IMR-90 (cell line): ENCODE data around the gene ALDH6A1. TPM values are rescaled to one million over a fixed set of nuclear protein-coding genes. Genes with fewer than 3 reads are reported as not detected.

ENCODE experiments used
- ATAC-seq: fragments of 200-7000 bp; cut with Tn5 transposase; 2 replicates; pipeline ENCODE4 v1.9.1; 2020; ENCODE audit warnings: low read depth, mild to moderate bottlenecking, moderate library complexity
- BruUV-seq: library from RNA; stranded (reverse); fragments of 400-500 nt; replicated peaks from 2 replicates; lab custom pipeline; 2021; lab: Mats Ljungman, UMichigan
- CTCF ChIA-PET: fragments of 300-600 bp; formaldehyde crosslinking; extraction: SDS; loops from one replicate; lab custom pipeline; 2021; ENCODE audit warnings: antibody characterized with exemption; lab: Yijun Ruan, JAX
- POLR2A ChIA-PET: fragments of 300-600 bp; sonication (Branson Sonifier 250); formaldehyde crosslinking; loops from one replicate; lab custom pipeline; 2022; ENCODE audit warnings: antibody characterized with exemption; ENCODE audit not compliant: unreplicated experiment; lab: Charles Lee
- DNase-seq: peaks from one replicate; pipeline ENCODE4 v3.0.0; 2013
- H2AFZ ChIP-seq: replicated peaks from 2 replicates; pipeline ENCODE3; 2013; ENCODE audit warnings: low read length, mild to moderate bottlenecking; ENCODE audit not compliant: poor library complexity
- H2AK5ac ChIP-seq: 2 replicates; pipeline ENCODE4 v1.6.1; 2013; ENCODE audit warnings: low read depth, low read length, inconsistent platforms
- H2AK9ac ChIP-seq: replicated peaks from 2 replicates; pipeline ENCODE3; 2013; ENCODE audit warnings: mild to moderate bottlenecking, low read depth, low read length, moderate library complexity; ENCODE audit not compliant: poor library complexity
- H2BK120ac ChIP-seq: 2 replicates; pipeline ENCODE4 v1.6.1; 2013; ENCODE audit warnings: low read depth, low read length, inconsistent platforms
- H2BK15ac ChIP-seq: 3 replicates; pipeline ENCODE4 v1.6.1; 2013; ENCODE audit warnings: low read depth, low read length, inconsistent platforms
- H2BK20ac ChIP-seq: 2 replicates; pipeline ENCODE4 v1.6.1; 2013; ENCODE audit warnings: low read depth, mild to moderate bottlenecking, inconsistent platforms, low read length, moderate library complexity
- H2BK5ac ChIP-seq: 2 replicates; pipeline ENCODE4 v1.6.1; 2013; ENCODE audit warnings: mild to moderate bottlenecking, low read depth, low read length, inconsistent platforms; ENCODE audit not compliant: poor library complexity, severe bottlenecking
- H3K14ac ChIP-seq: replicated peaks from 2 replicates; pipeline ENCODE4 v1.6.1; 2013; ENCODE audit warnings: low read depth, low read length, inconsistent platforms
- H3K18ac ChIP-seq: 2 replicates; pipeline ENCODE4 v1.6.1; 2013; ENCODE audit warnings: low read depth, low read length, control low read depth
- H3K23ac ChIP-seq: 2 replicates; pipeline ENCODE4 v1.6.1; 2013; ENCODE audit warnings: low read depth, low read length, inconsistent platforms
- H3K27ac ChIP-seq: 2 replicates; pipeline ENCODE4 v1.5.1; 2013; ENCODE audit warnings: mild to moderate bottlenecking, control low read depth, low read length; ENCODE audit not compliant: insufficient read depth
- H3K27me3 ChIP-seq: 2 replicates; pipeline ENCODE4 v1.6.1; 2013; ENCODE audit warnings: low read length; ENCODE audit not compliant: control insufficient read depth, insufficient read depth
- H3K36me3 ChIP-seq: 2 replicates; pipeline ENCODE4 v1.6.1; 2013; ENCODE audit warnings: low read length, mixed read lengths; ENCODE audit not compliant: control insufficient read depth, insufficient read depth
- H3K4ac ChIP-seq: 2 replicates; pipeline ENCODE4 v1.6.1; 2013; ENCODE audit warnings: low read depth, low read length, inconsistent platforms
- H3K4me1 ChIP-seq: 2 replicates; pipeline ENCODE4 v1.6.1; 2013; ENCODE audit warnings: low read length, mixed read lengths; ENCODE audit not compliant: control insufficient read depth, insufficient read depth
- H3K4me2 ChIP-seq: 2 replicates; pipeline ENCODE4 v1.6.1; 2013; ENCODE audit warnings: low read depth, mild to moderate bottlenecking, control low read depth, low read length, moderate library complexity
- H3K4me3 ChIP-seq: 2 replicates; pipeline ENCODE4 v1.5.1; 2013; ENCODE audit warnings: low read depth, mild to moderate bottlenecking, control low read depth, low read length, moderate library complexity; ENCODE audit not compliant: insufficient read depth
- H3K56ac ChIP-seq: 2 replicates; pipeline ENCODE4 v1.6.1; 2013; ENCODE audit warnings: low read length, inconsistent platforms; ENCODE audit not compliant: insufficient read depth; ENCODE audit errors: extremely low read depth
- H3K79me1 ChIP-seq, 2 experiments: 2 replicates each; pipeline ENCODE4 v1.6.1; 2013; ENCODE audit warnings: low read length in 2 of 2, inconsistent platforms in 1 of 2, low read depth in 1 of 2
- H3K9ac ChIP-seq: 2 replicates; pipeline ENCODE4 v1.6.1; 2013; ENCODE audit warnings: low read depth, low read length, control low read depth
- H3K9me1 ChIP-seq: 2 replicates; pipeline ENCODE4 v1.6.1; 2013; ENCODE audit warnings: low read length, inconsistent platforms; ENCODE audit not compliant: insufficient read depth
- H3K9me3 ChIP-seq: 2 replicates; pipeline ENCODE4 v1.6.1; 2013; ENCODE audit warnings: low read length; ENCODE audit not compliant: control insufficient read depth, insufficient read depth
- H4K20me1 ChIP-seq: 2 replicates; pipeline ENCODE4 v1.6.1; 2013; ENCODE audit warnings: low read length, inconsistent platforms; ENCODE audit not compliant: insufficient read depth
- H4K5ac ChIP-seq: 2 replicates; pipeline ENCODE4 v1.6.1; 2013; ENCODE audit warnings: mild to moderate bottlenecking, low read depth, low read length, control low read depth
- H4K8ac ChIP-seq, 2 experiments: 2 replicates each; pipeline ENCODE4 v1.6.1; 2013; ENCODE audit warnings: low read depth in 2 of 2, low read length in 2 of 2, control low read depth in 1 of 2, inconsistent platforms in 1 of 2
- H4K91ac ChIP-seq: 2 replicates; pipeline ENCODE4 v1.6.1; 2013; ENCODE audit warnings: low read depth, low read length, inconsistent platforms; ENCODE audit not compliant: insufficient read depth
- BHLHE40 ChIP-seq: fragments of 150-350 bp; IDR thresholded peaks from 2 replicates; pipeline ENCODE4 v1.6.1; 2016; ENCODE audit warnings: mild to moderate bottlenecking, low read depth, low read length
- CEBPB ChIP-seq: IDR thresholded peaks from 2 replicates; pipeline ENCODE4 v1.6.1; 2012; ENCODE audit warnings: low read depth, low read length, improper control_type of control experiment
- CHD1 ChIP-seq: IDR thresholded peaks from 2 replicates; pipeline ENCODE4 v1.6.1; 2012; ENCODE audit warnings: low read depth, low read length, improper control_type of control experiment
- CTCF ChIP-seq: conservative IDR thresholded peaks from 2 replicates; pipeline ENCODE4 v1.5.1; 2012; ENCODE audit warnings: mild to moderate bottlenecking, low read depth, low read length, improper control_type of control experiment
- ELK1 ChIP-seq: fragments of 150-350 bp; IDR thresholded peaks from 2 replicates; pipeline ENCODE4 v1.6.1; 2016; ENCODE audit warnings: low read depth, mild to moderate bottlenecking, low read length, moderate library complexity, borderline replicate concordance
- FOS ChIP-seq: fragments of 150-350 bp; IDR thresholded peaks from 2 replicates; pipeline ENCODE4 v1.6.1; 2016; ENCODE audit warnings: low read depth, low read length
- MAFK ChIP-seq: IDR thresholded peaks from 2 replicates; pipeline ENCODE4 v1.6.1; 2012; ENCODE audit warnings: low read depth, low read length, improper control_type of control experiment
- MAZ ChIP-seq: IDR thresholded peaks from 2 replicates; pipeline ENCODE4 v1.6.1; 2012; ENCODE audit warnings: low read depth, mild to moderate bottlenecking, low read length, improper control_type of control experiment, moderate library complexity, borderline replicate concordance
- MXI1 ChIP-seq: IDR thresholded peaks from 2 replicates; pipeline ENCODE4 v1.6.1; 2012; ENCODE audit warnings: low read depth, mild to moderate bottlenecking, low read length, moderate library complexity, borderline replicate concordance
- NFE2L2 ChIP-seq: fragments of 150-350 bp; IDR thresholded peaks from 2 replicates; pipeline ENCODE4 v1.6.1; 2016; ENCODE audit warnings: low read depth, mild to moderate bottlenecking, low read length
- POLR2A ChIP-seq: IDR thresholded peaks from 2 replicates; pipeline ENCODE4 v1.6.1; 2012; ENCODE audit warnings: mild to moderate bottlenecking, low read depth, low read length
- RAD21 ChIP-seq: IDR thresholded peaks from 2 replicates; pipeline ENCODE4 v1.6.1; 2012; ENCODE audit warnings: low read length, improper control_type of control experiment
- RCOR1 ChIP-seq: IDR thresholded peaks from 2 replicates; pipeline ENCODE4 v1.6.1; 2012; ENCODE audit warnings: mild to moderate bottlenecking, low read length, improper control_type of control experiment; ENCODE audit not compliant: insufficient replicate concordance
- RFX5 ChIP-seq: IDR thresholded peaks from 2 replicates; pipeline ENCODE4 v1.8.0; 2012; ENCODE audit warnings: low read depth, mild to moderate bottlenecking, low read length, moderate library complexity
- SMC3 ChIP-seq: fragments of 150-350 bp; IDR thresholded peaks from 2 replicates; pipeline ENCODE4 v1.6.1; 2016; ENCODE audit warnings: low read depth, mild to moderate bottlenecking, antibody characterized with exemption, low read length, moderate library complexity
- WGBS, 2 experiments: methylation state at CpG; one replicate each; pipeline versions ENCODE4 v1.1.5 to v1.1.7; 2013; ENCODE audit warnings: missing lambda C conversion rate in 2 of 2; ENCODE audit not compliant: insufficient read length in 1 of 2; ENCODE audit errors: extremely low coverage in 2 of 2; 5-methylcytosine and 5-hydroxymethylcytosine counted together
- dilution Hi-C: fragments of 300-500 bp; cut with HindIII; formaldehyde crosslinking; loops from one replicate; pipeline ENCODE4 v1.14.3; 2018; ENCODE audit warnings: low sequenced_read_pairs; ENCODE audit not compliant: unreplicated experiment
- in situ Hi-C: fragments of 300-500 bp; cut with MboI; formaldehyde crosslinking; loops from 3 replicates; pipeline ENCODE4 v1.14.3; 2019; ENCODE audit warnings: low sequenced_read_pairs, inconsistent platforms, mixed read lengths
- intact Hi-C: fragments of 100-400 bp; cut with micrococcal nuclease; formaldehyde crosslinking; loops from 2 replicates; pipeline ENCODE4 v1.10.0; 2022
- polyA plus RNA-seq, 3 experiments: library from polyadenylated mRNA; depleted of rRNA; stranded (reverse); fragments of >200 nt; gene quantifications; 2 replicates each; pipeline ENCODE4 v1.2.3, GENCODE V29; 2012; ENCODE audit warnings: low replicate concordance in 1 of 3
- total RNA-seq: library from RNA; depleted of rRNA; stranded (reverse); fragments of >200 nt; gene quantifications from 2 replicates; pipeline ENCODE4 v1.2.3, GENCODE V29; 2012
- TF ChIP-seq, protein P1 (sequence below): fragments of 150-350 bp; IDR thresholded peaks from 2 replicates; pipeline ENCODE4 v1.6.1; 2017; ENCODE audit warnings: mild to moderate bottlenecking, antibody characterized with exemption, low read length, low read depth

ALDH6A1 gene
- total and polyA plus RNA-seq, 2 of the 4 experiments (the other 2 are of a cell fraction): 6.0 to 15.1 TPM

GRCh38 chr14:74081491-74081890 lies 2.8 kb downstream of the ALDH6A1 start:
- Histone ChIP-seq H3K27me3 (no peaks in the 10 kb centered on the region), H3K9me1 (no peaks in the 10 kb centered on the region), H2BK5ac (no peak overlapping the region), H4K20me1 (no peaks in the 10 kb centered on the region), H3K56ac (no peak overlapping the region), H3K9ac (no peak overlapping the region), H2AFZ (no peak overlapping the region), H3K4ac (no peak overlapping the region), H2BK20ac (no peak overlapping the region), H3K79me1 (peaks cover 5 to 25% of the 10 kb centered on the region in 2 experiments; a peak in 3 of 4 replicates), H2AK9ac (no peak overlapping the region), H4K91ac (no peak overlapping the region), H4K8ac (no peak overlapping the region), H3K4me3 (no peak overlapping the region), H3K23ac (no peak overlapping the region), H2BK120ac (no peak overlapping the region), H4K5ac (no peak overlapping the region), H3K36me3 (no peaks in the 10 kb centered on the region), H2AK5ac (no peak overlapping the region), H3K9me3 (no peaks in the 10 kb centered on the region), H3K14ac (no peak overlapping the region), H3K4me1 (peaks cover 2% of the 10 kb centered on the region), H3K4me2 (no peak overlapping the region), H3K18ac (no peak overlapping the region), H3K27ac (no peak overlapping the region), H2BK15ac (no peak overlapping the region)
- CTCF ChIA-PET: no interaction called here
- dilution Hi-C loops (no loop called here), in situ Hi-C loops (no loop called here), intact Hi-C loops (no loop called here)
- WGBS, 2 experiments: no CpG with 5 or more reads among the region's 3 CpGs
- no peak for DNase-seq
- no TSS peak for BruUV-seq
- POLR2A ChIA-PET: no interaction called here
- no peak for ATAC-seq
- TF ChIP-seq RFX5 (no peak), ELK1 (no peak), RAD21 (no peak), POLR2A (no peak), CHD1 (no peak), MAFK (no peak), RCOR1 (no peak), BHLHE40 (no peak), MXI1 (no peak), NFE2L2 (no peak), MAZ (no peak), FOS (no peak), CEBPB (no peak), SMC3 (no peak), CTCF (no peak)
- TF ChIP-seq, protein P1, sequence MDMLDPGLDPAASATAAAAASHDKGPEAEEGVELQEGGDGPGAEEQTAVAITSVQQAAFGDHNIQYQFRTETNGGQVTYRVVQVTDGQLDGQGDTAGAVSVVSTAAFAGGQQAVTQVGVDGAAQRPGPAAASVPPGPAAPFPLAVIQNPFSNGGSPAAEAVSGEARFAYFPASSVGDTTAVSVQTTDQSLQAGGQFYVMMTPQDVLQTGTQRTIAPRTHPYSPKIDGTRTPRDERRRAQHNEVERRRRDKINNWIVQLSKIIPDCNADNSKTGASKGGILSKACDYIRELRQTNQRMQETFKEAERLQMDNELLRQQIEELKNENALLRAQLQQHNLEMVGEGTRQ: no peak
